Mononuclear cell (primary cell): ENCODE data around the gene CASZ1. TPM values are rescaled to one million over a fixed set of nuclear protein-coding genes. Genes with fewer than 3 reads are reported as not detected.

Experiments used
- H3K27me3 ChIP-seq: 2 replicates; pipeline ENCODE4 v1.6.0; 2011; ENCODE audit warnings: low read length, control low read depth; ENCODE audit not compliant: insufficient read depth
- H3K4me1 ChIP-seq: 2 replicates; pipeline ENCODE4 v1.5.1; 2011; ENCODE audit warnings: mild to moderate bottlenecking, low read length, control low read depth; ENCODE audit not compliant: insufficient read depth
- H3K4me3 ChIP-seq: 2 replicates; pipeline ENCODE4 v1.5.1; 2011; ENCODE audit warnings: mild to moderate bottlenecking, low read length, moderate library complexity
- H3K9me3 ChIP-seq: 2 replicates; pipeline ENCODE4 v1.5.1; 2011; ENCODE audit warnings: low read depth, mild to moderate bottlenecking, control low read depth, low read length
- total RNA-seq: library from RNA; depleted of rRNA; stranded (reverse); fragments of >200 nt; gene quantifications from one replicate; pipeline ENCODE4 v1.2.3, GENCODE V29; 2012

Gene CASZ1
- total RNA-seq, 1 donor, result 18.8 TPM

DNA sequence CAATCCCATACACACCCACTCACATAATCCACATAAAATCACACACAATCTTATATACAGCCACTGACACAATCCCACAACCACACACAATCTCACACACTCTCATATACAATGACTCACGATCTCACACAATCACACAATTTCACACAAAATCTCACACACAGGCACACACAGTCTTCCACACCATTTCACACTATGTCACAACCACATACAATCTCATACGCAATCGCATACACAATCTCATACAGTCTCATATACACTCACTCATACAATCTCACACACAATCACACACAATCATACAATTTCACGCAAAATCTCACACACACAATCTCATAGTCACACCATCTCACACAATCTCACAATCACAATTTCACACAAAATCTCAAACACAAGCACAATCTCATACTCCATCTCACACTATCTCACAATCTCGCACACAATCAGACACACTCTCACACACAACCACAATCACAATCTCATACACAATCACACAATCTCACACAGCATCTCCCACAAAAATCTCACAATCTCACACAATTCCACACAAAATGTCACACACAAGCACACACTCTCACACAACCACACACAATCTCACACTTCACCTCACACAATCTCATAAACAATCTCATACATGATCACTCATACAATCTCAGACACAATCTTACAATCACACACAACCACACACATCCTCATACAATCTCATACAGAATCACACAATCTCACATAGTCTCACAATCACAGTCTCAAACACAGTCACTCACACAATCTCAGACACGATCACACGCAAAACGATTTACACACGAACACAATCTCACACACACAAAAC is 18.5 kb downstream of the CASZ1 start:
- no peaks in the 10 kb centered on the region for H3K4me1 ChIP-seq
- no peak overlapping the region for H3K4me3 ChIP-seq
- no peaks in the 10 kb centered on the region for H3K9me3 ChIP-seq
- H3K27me3 ChIP-seq, result no peaks in the 10 kb centered on the region

DNA sequence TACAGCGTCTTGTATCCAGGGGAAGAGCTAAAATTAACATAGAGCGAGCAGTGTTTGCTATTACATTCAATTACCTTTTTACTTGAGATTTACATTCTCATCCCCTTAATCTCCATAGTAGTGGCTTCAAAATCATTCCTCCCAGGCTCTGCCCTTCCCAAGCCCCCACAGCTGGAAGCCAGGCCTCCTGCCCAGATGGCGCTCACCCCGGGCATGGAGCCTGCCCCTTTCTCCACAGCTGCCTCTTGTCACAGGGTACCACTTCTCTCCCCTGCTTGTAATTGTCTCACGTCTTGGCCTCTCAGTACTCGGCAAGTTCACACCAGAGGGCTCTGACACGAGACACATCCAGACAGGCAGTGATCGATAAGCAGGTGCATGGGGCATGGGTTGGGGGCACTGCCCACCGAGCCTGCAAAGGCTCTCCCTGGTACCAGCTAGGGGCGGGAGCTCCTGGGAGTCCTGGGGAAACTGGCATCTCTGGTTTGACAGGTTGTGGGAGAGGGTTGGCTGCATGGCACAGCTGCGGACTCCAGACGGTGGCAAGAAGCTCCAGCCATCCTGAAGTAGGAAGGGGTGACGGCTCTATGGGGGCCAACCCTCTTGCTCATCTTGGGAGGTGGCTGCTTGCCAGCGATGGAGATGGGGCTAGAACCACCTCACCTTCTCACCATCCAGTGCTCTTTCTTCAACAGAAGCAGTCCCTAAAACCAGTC is 20.1 kb downstream of the CASZ1 start:
- no peak overlapping the region for H3K4me3 ChIP-seq
- no peaks in the 10 kb centered on the region for H3K4me1 ChIP-seq
- no peaks in the 10 kb centered on the region for H3K9me3 ChIP-seq
- no peaks in the 10 kb centered on the region for H3K27me3 ChIP-seq

GRCh38 chr1:10775763-10776162 is 20.7 kb downstream of the CASZ1 start:
- Histone ChIP-seq H3K4me3 (no peak overlapping the region), H3K27me3 (no peaks in the 10 kb centered on the region), H3K9me3 (no peaks in the 10 kb centered on the region), H3K4me1 (no peaks in the 10 kb centered on the region)

DNA sequence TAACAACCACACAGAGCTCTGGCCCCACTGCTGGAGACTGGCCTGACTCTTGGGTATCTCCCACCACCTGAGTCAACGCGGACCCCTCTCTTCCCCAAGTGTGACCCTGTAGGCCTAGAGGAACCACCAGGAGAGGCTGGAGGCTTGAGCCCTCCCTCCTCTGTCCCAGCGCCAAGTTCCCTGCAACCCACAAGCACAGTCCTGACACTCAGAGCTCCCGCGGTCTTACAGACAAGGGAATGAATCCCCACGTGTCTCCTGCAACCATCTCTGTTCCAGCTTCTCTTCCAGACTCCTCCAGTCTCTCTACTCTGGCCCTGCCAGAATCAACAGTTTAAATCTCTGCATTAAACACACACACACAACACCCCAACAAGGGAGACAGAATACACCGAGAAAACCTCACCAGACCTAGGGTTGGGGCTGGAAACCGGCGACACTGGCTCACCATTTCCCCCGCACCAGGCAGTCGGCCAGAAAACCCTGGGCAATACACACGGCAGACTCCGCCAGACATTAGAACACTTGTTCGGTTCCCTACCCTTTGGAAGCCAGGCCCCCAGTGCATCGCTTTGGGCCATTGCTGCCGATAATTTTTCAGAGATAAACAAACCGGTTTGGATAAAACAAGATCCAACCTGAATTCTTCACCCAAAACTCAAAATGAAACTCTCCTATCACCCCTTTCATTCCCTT is 21.7 kb downstream of the CASZ1 start:
- H3K4me1 ChIP-seq, result no peaks in the 10 kb centered on the region
- no peaks in the 10 kb centered on the region for H3K9me3 ChIP-seq
- no peaks in the 10 kb centered on the region for H3K27me3 ChIP-seq
- no peak overlapping the region for H3K4me3 ChIP-seq

GRCh38 chr1:10773851-10774614 is 22.4 kb downstream of the CASZ1 start:
- Histone ChIP-seq H3K4me3 (no peak overlapping the region), H3K4me1 (no peaks in the 10 kb centered on the region), H3K9me3 (no peaks in the 10 kb centered on the region), H3K27me3 (no peaks in the 10 kb centered on the region)

DNA sequence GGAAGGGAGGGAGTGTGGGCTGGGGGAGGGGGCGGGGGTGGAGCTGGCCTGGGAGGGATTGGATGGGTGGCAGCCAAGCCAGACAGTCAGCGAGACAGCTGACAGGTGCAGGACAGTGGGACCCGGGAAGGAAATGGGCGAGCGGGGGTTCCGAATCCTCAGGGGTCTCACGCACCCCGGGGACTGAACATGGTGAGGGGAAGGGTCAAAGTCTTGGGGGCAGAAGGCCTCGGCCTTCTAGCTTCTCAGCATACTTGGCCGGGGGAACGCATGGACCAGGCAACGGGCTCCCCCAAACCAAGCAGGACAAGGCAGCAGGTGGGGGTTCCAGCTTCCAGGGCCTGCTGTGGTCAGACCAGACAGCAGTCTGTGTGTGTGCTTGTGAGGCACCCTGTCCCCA is 23.1 kb downstream of the CASZ1 start:
- Histone ChIP-seq H3K9me3 (no peaks in the 10 kb centered on the region), H3K4me3 (no peak overlapping the region), H3K4me1 (no peaks in the 10 kb centered on the region), H3K27me3 (no peaks in the 10 kb centered on the region)

DNA sequence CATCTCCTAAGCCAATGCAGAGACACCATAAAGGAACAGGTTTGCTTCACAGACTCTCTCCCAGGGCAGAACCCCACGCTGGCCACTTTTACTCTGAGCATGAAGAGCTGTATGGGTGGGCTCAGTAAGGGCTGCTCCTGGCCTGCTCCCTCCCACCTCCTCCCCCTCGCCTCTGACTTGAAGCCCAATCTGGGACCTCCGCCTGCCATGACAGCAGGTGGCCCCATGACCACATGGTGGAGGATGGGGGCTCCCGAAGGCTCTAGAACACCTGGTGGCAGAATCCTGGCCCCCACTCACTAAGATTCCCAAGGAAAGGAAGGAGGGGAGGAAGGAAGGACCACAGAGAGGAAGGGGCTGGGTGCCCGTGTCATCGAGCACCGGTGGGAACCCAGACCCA is 23.7 kb downstream of the CASZ1 start:
- H3K9me3 ChIP-seq, result no peaks in the 10 kb centered on the region
- H3K4me1 ChIP-seq, result no peaks in the 10 kb centered on the region
- no peaks in the 10 kb centered on the region for H3K27me3 ChIP-seq
- no peak overlapping the region for H3K4me3 ChIP-seq

GRCh38 chr1:10771789-10772188 is 24.7 kb downstream of the CASZ1 start:
- no peak overlapping the region for H3K4me3 ChIP-seq
- no peaks in the 10 kb centered on the region for H3K9me3 ChIP-seq
- no peaks in the 10 kb centered on the region for H3K4me1 ChIP-seq
- no peaks in the 10 kb centered on the region for H3K27me3 ChIP-seq

GRCh38 chr1:10768552-10768951 is 27.9 kb downstream of the CASZ1 start:
- Histone ChIP-seq H3K4me1 (no peaks in the 10 kb centered on the region), H3K4me3 (no peak overlapping the region), H3K9me3 (no peaks in the 10 kb centered on the region), H3K27me3 (no peaks in the 10 kb centered on the region)

- Histone ChIP-seq H3K27me3 (no peaks in the 10 kb centered on the region), H3K4me1 (no peaks in the 10 kb centered on the region), H3K9me3 (no peaks in the 10 kb centered on the region), H3K4me3 (no peak overlapping the region)
Observed at GRCh38 chr1:10767282-10767681, 29.2 kb downstream of the CASZ1 start.

GRCh38 chr1:10765734-10766478 is 30.5 kb downstream of the CASZ1 start:
- H3K4me1 ChIP-seq, result no peaks in the 10 kb centered on the region
- no peak overlapping the region for H3K4me3 ChIP-seq
- H3K9me3 ChIP-seq, result no peaks in the 10 kb centered on the region
- no peaks in the 10 kb centered on the region for H3K27me3 ChIP-seq

DNA sequence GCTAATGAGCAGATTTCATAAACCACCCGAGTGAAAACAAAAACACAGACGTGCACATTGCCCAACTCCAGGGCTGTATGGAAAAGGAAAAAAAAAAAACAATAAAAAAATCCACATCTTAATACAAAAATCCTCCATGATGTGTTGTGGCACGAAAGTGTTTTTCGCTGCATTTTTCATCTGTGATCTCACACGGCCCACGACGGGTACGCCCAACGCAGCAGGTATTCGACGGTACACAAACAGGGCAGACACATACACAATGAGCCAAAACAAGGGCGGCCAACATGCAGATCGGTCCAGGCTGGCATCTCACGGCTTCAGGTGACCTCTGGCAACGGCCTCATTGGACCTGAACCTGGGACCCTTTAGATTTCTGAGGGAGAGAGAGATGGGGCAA is 31.1 kb downstream of the CASZ1 start:
- Histone ChIP-seq H3K9me3 (no peaks in the 10 kb centered on the region), H3K4me1 (no peaks in the 10 kb centered on the region), H3K27me3 (no peaks in the 10 kb centered on the region), H3K4me3 (no peak overlapping the region)

GRCh38 chr1:10764296-10764798 is 32.1 kb downstream of the CASZ1 start:
- Histone ChIP-seq H3K4me3 (no peak overlapping the region), H3K4me1 (no peaks in the 10 kb centered on the region), H3K9me3 (no peaks in the 10 kb centered on the region), H3K27me3 (no peaks in the 10 kb centered on the region)

DNA sequence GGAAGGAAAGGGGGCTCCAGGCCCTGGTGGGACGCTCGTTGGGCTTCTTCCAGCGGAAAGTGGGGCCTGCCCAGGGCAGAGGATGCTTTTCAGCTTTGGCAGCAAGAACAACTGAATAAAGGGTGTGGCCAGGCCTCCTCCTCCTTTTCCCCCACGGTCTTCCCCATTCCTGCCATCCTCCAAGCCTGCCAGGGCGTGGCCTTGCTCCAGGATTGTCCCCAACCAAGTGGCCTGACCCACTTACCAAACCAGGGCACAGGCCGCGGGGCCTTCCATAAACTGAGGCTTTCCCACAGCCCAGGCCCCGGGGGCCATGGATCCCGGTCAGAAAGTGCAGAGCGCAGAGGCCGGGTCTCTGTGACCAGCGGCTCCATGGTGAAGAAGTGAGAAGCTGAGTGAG is 33.6 kb downstream of the CASZ1 start:
- no peak overlapping the region for H3K4me3 ChIP-seq
- H3K4me1 ChIP-seq, result no peaks in the 10 kb centered on the region
- H3K27me3 ChIP-seq, result no peaks in the 10 kb centered on the region
- H3K9me3 ChIP-seq, result no peaks in the 10 kb centered on the region
